Daoy (cell line): ENCODE results near the gene STK40. TPM values are rescaled to one million over a fixed set of nuclear protein-coding genes. Genes with fewer than 3 reads are reported as not detected.

Experiments
- DNase-seq: peaks from one replicate; pipeline ENCODE4 v3.0.0-alpha.2; 2015; ENCODE audit warnings: low read depth
- total RNA-seq: library from RNA; depleted of rRNA; stranded (reverse); fragments of >200 nt; shearing (Covaris generic); gene quantifications from 2 replicates; pipeline ENCODE4 v1.2.3, GENCODE V29; 2014; rRNA removed

The STK40 gene
- total RNA-seq, 1 experiment from 2014 or later: 31.1 TPM

- no peak for DNase-seq
Measured at GRCh38 chr1:36320291-36320761, 65.4 kb downstream of the STK40 start.

- no peak for DNase-seq
Measured at GRCh38 chr1:36309397-36309796, 76.3 kb downstream of the STK40 start.

- no peak for DNase-seq
Measured at GRCh38 chr1:36307601-36308330, 78.0 kb downstream of the STK40 start.

- peak; percentile 97 for DNase-seq
Measured at GRCh38 chr1:36306902-36307456, 78.7 kb downstream of the STK40 start.

GRCh38 chr1:36306210-36306901, 79.4 kb downstream of the STK40 start, which contains the start of gene SH3D21:
Gene SH3D21 (plus strand): TSS chr1:36306368. CDS start chr1:36306421, 53 bp downstream.
- DNase-seq: peak; percentile 55

- DNase-seq: no peak
Measured at GRCh38 chr1:36305915-36306209, 79.9 kb downstream of the STK40 start.

GRCh38 chr1:36304970-36305914, 80.5 kb downstream of the STK40 start:
- no peak for DNase-seq

- no peak for DNase-seq
Measured at GRCh38 chr1:36304521-36304920, 81.2 kb downstream of the STK40 start.

- DNase-seq: no peak
Measured at GRCh38 chr1:36303650-36304360, 81.9 kb downstream of the STK40 start.

GRCh38 chr1:36303244-36303643, 82.5 kb downstream of the STK40 start:
- DNase-seq: no peak

GRCh38 chr1:36301220-36301619, 84.5 kb downstream of the STK40 start:
- no peak for DNase-seq

GRCh38 chr1:36300526-36300925, 85.2 kb downstream of the STK40 start:
- peak; percentile 28 for DNase-seq

GRCh38 chr1:36298640-36299039, 87.1 kb downstream of the STK40 start:
- no peak for DNase-seq

- DNase-seq: no peak
Measured at GRCh38 chr1:36297062-36297461, 88.7 kb downstream of the STK40 start.

GRCh38 chr1:36295390-36295789, 90.3 kb downstream of the STK40 start:
- no peak for DNase-seq

Other genes with a start within 250 kb of the STK40 start
- 129 and 141 TPM in 2 replicates for gene TRAPPC3, start 236.4 kb downstream of the STK40 start, total RNA-seq
- gene MAP7D1, start 229.8 kb downstream of the STK40 start, total RNA-seq: 183 and 236 TPM in 2 replicates
- 57.4 and 76.3 TPM in 2 replicates for gene THRAP3, start 161.5 kb downstream of the STK40 start, total RNA-seq
- gene SH3D21, start 79.6 kb downstream of the STK40 start, total RNA-seq: 0.89 and 1.1 TPM in 2 replicates
- gene EVA1B, start 62.3 kb downstream of the STK40 start, total RNA-seq: 28.1 and 44.1 TPM in 2 replicates
- 5.1 and 10.3 TPM in 2 replicates for gene LSM10, start 12.0 kb upstream of the STK40 start, total RNA-seq
- 6.3 and 16.9 TPM in 2 replicates for gene OSCP1, start 64.5 kb upstream of the STK40 start, total RNA-seq
- 77.7 and 94.6 TPM in 2 replicates for gene MRPS15, start 78.5 kb upstream of the STK40 start, total RNA-seq
- gene CSF3R, start 97.0 kb upstream of the STK40 start, total RNA-seq: not detected in 2 replicates